SK-N-SH (cell line): ENCODE results near the gene P2RX1.

ENCODE experiments used
- TAF1 ChIP-seq: IDR thresholded peaks from 2 replicates; pipeline ENCODE4 v1.6.1; 2012; ENCODE audit warnings: low read depth, mild to moderate bottlenecking, low read length, moderate library complexity, borderline replicate concordance
- TF ChIP-seq, protein P1 (sequence below): IDR thresholded peaks from 2 replicates; pipeline ENCODE4 v1.6.1; 2012; ENCODE audit warnings: mild to moderate bottlenecking, low read depth, low read length, moderate library complexity

DNA sequence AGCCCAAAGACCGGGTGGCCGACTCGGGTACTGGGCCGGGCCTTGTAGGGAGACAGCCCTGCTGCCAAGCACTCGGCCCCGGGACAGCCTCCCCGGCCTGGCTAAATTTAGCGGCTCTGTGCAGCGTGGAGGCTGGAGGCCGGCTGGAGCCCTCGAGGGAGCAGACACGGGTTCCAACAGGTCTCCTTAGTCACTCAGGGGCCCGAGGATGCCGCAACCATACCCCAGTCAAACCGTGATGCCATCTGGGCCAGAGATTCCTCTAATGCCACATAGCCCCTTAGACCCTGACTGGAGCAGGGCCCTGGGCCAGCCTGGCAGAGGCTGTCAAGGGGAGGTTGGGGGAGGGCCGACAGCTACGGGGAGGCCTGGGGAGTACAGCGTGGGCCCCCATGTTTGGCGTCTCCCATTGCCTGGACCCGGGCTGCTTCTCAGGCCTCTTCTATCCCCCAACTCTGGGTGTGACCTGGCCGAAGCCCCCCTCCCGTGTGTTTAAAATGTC, 2.9 kb upstream of the P2RX1 start:
- TF ChIP-seq, protein P1, sequence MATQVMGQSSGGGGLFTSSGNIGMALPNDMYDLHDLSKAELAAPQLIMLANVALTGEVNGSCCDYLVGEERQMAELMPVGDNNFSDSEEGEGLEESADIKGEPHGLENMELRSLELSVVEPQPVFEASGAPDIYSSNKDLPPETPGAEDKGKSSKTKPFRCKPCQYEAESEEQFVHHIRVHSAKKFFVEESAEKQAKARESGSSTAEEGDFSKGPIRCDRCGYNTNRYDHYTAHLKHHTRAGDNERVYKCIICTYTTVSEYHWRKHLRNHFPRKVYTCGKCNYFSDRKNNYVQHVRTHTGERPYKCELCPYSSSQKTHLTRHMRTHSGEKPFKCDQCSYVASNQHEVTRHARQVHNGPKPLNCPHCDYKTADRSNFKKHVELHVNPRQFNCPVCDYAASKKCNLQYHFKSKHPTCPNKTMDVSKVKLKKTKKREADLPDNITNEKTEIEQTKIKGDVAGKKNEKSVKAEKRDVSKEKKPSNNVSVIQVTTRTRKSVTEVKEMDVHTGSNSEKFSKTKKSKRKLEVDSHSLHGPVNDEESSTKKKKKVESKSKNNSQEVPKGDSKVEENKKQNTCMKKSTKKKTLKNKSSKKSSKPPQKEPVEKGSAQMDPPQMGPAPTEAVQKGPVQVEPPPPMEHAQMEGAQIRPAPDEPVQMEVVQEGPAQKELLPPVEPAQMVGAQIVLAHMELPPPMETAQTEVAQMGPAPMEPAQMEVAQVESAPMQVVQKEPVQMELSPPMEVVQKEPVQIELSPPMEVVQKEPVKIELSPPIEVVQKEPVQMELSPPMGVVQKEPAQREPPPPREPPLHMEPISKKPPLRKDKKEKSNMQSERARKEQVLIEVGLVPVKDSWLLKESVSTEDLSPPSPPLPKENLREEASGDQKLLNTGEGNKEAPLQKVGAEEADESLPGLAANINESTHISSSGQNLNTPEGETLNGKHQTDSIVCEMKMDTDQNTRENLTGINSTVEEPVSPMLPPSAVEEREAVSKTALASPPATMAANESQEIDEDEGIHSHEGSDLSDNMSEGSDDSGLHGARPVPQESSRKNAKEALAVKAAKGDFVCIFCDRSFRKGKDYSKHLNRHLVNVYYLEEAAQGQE: no peak
- TF ChIP-seq TAF1: no peak
